HG03575 (cell line): ENCODE data around the gene HOXB5.

Experiments used
- ATAC-seq: cut with Tn5 transposase; IDR thresholded peaks from one replicate; pipeline ENCODE4 v1.9.1; 2021; ENCODE audit not compliant: unreplicated experiment, insufficient number of reproducible peaks, low FRiP score; ENCODE audit errors: extremely low read depth

The HOXB5 gene

DNA sequence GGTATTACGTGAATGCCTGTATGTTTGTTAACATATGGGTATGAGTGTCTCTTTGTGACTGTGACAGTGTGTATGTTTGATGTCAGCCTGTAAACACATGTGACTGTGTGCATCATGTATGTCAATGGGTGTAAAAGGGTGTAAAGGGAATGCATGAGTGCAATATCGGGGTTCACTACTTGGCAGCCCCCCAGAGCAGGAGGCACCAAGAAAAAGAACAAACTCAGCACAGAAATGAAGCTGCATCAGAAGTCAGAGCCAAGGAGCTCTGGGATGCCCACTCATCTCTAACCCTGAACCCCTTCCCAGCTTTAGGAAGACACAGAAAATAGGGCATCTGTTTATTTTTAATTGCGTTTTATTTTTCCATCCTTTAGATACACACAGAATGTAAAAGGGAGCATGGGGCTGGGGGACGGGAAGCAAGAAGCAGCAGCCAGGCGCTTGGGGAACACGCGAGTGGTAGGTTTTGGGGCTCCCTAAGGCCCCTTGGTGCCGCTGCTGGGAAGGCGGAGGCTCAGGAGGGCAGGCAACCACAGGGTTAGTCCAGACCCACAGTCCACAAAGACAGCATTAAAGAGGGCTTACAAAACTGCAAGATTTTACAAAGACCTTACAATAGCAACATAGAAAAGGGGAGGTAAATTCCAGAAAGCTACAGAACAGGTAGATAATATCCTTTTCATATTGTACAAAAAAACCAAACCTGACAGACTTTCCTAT lies 13.5 kb upstream of the HOXB5 start:
- no peak for ATAC-seq

- ATAC-seq: no peak
Measured at GRCh38 chr17:48605991-48606891, 12.7 kb upstream of the HOXB5 start.

DNA sequence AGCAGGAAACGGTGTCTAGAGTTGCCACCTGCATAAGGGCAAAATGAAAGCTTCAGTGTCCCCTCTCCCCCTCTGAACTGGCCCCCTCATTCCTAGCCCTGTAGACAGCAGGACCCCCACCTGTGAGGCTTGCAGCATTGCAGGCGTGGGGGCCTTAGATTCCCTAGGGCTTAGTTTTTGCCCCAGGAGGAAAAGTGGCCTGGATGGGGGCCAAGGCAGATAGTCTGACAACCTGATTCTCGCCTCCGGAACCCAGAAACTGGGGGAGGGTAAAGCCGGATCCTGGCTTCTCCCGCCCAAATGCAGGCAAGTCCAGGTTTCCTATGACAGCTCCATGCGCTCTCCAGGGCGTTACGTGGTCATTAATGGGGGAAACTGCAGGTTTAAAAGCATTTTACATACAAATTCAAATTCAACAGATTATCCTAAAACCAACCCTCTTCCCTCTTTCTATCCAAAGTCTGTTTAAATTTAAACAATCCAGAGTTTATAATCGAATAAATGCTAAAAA lies 11.9 kb upstream of the HOXB5 start:
- ATAC-seq: no peak

- no peak for ATAC-seq
Measured at GRCh38 chr17:48604770-48605329, 11.3 kb upstream of the HOXB5 start, which contains the start of gene HOXB6. HOXB6 (minus strand) TSS chr17:48604986; CDS start chr17:48598150, 6,836 bp downstream.

DNA sequence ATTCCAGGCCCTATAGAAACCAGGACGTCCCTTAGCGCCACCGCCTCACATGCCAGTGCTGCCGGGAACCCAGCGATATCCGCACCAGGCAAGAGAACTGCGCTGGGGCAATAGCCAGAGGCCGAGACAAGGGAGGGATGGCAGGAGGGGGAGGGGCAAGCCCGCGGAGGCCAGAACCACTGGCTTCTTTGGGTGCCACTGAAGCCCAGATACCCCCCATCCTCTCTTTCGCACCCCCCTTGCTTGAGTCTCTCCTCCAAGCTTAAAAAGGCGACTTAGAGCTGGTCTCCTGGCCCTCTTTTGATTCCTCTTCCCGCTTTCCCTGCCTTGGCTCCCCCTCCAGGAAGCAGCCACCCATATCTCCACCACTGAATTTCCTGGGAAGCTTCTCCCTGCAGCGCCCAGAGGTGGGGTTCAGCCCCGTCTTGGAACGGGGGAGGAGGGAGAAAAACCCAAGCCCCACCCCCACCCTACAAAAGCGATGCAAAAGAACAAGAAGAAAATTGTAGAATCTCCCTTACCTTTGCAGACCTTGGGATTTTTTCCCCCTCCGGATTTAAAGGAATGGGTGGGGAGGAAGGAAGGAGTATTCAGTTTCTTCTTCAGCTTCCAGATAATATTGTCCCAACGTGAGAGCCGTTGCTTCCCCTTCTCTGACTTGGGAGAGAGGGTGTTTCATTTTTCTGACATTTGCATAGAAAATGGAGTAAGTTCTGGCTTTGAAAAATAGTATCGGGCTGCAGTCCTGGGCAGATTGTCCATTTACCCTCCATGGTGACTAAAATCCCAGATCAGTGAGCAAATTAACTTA lies 10.6 kb upstream of the HOXB5 start:
- ATAC-seq: no peak

- no peak for ATAC-seq
Measured at GRCh38 chr17:48601539-48602425, 8.2 kb upstream of the HOXB5 start.

DNA sequence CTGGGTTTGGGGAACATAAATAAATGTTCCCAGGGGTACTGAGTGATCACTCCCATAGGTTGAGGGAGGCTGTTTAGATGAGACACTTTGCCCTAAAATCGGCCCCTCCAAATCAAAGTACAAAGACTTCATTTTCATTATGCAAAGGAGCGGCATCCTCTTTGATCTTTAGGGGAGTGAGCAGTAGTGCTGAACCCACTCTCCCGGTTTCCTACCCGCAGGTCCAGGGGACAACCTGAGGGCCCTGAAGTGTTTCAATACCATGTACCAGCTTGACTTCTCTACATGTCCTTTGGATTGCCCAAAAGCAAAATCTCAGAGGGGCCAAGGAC lies 7.6 kb upstream of the HOXB5 start:
- no peak for ATAC-seq

DNA sequence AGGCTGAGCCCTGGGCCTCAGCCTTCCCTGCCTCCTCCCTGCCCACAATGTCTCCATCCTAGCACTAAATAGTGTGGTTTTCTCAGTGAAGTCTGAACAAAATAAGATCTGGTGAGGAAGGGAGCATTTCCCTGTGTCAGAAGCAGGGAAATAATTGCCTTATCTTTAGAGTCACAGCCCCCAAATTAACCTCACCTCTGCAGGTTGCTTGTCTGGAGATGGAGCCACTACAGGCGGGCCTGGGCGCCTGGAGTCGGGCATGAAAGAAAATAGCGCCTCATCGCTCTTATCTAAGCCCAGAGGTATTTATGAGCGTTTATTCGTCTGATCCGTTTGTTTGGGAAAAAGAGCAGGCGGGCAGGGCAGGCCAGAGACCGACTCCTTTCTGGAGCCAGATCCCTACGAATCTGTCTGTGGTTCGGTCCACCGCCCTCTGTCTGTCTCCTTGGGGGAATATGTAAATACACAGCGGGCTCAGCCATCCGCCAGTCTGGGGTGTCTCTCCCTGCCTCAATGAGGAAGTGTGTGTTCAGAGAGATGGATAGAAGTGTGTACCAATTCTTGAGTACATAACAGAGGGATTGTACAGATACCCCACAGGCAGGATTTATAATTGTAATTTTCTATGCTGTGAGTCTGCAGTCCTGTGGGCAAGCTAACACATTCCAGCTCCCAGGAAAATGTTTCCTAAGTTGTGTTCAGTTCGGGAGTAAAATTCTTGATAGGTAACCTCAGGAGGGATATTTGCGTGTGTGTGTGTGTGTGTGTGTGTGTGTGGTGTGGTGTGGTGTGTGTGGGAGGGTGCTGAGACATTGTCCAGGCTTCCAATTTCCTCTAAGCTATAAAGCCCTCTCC lies 6.9 kb upstream of the HOXB5 start:
- no peak for ATAC-seq

DNA sequence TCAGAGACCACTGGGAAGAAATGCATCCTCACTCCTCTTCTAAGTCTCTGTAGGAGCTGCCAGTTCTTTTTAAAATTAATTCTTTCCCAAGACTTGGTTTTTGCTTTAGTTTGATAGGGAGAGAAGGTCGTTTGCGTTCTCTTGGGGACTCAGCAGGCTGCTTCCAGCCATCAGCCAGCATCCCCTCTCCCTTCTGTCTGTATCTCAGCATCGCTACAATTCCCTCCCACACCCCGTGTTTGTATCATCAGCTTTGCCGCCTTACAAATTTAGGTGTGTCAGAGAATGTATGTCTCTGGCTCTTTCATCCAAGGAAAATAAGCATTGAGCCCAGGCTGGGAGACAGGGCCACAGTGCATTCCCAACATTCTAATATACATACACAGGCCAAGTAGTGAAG lies 5.8 kb upstream of the HOXB5 start:
- ATAC-seq: no peak

DNA sequence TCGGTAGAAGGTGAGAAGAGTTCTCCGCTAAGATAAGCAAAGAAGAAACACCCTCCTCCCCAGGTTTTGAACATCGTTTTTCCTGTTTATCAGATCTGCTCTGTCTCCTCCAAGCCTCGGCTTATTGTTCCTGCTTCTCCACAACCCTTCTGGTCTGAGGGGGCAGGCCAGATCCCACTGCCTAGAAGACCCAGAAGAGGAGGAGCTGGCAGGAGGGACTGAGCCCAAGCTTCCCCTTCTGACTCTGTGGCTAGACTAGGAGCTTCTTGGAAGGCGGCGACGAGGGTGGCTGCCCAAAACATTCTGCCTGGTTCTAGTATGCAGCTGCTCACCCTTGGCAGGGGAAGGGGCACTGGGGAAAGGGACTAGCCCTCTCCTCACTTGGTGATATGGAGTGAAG lies 5.2 kb upstream of the HOXB5 start:
- no peak for ATAC-seq

DNA sequence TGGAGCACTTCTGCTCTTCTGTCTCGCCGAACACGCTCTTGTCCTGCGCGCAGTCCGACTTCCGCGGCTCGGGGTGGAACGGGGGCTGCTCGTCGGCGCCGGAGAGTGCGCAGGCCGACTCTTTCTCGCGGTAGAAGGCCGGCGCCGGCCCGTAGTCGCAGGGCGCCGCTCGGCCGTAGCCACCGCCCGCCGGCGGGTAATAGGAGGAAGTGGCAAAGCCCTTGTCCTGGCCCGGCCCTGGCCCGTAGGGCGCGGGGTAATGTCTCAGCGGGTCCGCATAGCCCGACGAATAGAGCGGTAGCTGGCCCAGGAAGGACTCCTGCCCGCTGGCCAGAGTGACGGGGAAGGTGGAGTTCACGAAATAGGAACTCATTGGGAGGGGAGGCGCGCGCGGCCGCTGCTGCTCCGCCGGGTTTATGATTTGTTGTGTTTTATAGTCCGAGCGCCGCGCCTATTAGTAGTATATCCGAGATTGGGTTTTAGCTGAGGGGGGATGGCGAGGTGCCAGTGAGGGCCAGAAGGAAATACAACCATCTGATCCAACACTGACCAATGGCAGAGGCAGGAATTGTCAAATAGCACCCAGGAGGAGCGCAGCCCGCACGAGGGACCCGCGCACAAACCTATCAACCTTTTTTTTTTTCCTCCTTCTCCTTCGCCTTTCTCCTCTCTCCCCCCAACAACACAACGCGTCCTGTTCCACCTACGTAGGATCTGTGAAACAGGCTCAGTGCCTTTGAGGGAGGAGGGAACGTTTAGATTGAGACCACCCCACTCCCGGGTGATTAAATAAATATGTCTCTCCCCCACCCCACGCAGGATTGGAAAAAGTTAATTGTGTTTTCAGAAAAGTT lies 4.4 kb upstream of the HOXB5 start:
- ATAC-seq: no peak

DNA sequence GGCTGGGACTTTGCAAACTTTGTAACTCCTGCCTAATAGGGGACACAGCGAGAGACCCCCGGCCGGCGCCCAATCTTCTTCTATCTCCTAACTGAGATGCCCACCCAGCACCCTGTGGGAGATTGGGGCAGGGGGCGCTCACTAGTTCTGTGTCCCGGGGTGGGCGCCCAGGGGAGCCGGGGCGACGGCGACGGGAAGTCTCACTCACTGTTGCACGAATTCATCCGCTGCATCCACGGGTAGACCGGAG lies 3.9 kb upstream of the HOXB5 start:
- ATAC-seq: no peak

DNA sequence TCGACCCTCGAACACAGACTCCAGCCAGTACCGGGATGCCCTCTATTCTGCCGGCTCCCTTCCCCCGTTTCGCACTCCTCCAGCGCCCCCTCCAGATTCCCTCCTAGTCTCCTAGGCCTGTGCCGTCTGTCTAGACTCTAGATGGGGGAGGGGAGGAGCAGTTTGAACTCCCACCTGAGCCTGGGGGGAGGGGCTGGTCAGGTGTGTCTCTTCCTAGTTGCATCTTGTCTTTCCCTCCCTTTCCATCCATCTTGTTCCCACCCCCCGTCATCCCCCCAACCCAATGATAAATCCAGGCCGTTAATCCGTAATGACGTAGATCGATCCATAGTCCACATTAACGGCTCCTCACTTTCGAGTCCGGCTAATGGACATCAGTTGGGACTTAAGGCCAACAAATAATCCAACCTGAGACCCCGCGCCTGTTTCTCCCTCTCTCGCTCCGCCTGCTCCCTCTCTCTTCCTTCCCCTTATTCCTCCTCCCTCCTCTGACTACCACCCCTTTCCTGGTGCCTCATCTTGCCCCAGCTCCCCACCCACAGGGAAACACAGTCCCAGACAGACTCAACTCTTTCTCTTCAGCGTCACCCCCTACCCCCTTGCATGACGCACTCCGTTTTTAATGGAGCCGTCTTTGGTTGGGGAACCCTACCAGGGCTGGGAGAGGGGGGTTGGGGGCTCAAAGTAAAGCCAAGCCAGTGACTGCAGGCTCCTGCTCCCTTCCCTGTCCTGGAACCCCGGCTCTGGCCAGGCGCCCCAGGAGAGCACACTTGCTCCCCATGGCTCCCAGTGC lies 3.4 kb upstream of the HOXB5 start:
- ATAC-seq: no peak

GRCh38 chr17:48596000-48596734 lies 2.6 kb upstream of the HOXB5 start:
- ATAC-seq: no peak

- ATAC-seq: no peak
Measured at GRCh38 chr17:48595278-48595999, 1.9 kb upstream of the HOXB5 start.
